Measurements from ENCODE around the gene STAT3. TPM values are rescaled to one million over a fixed set of nuclear protein-coding genes. Genes with fewer than 3 reads are reported as not detected.

The STAT3 gene
- 100 to 1,000 TPM; 346 to 380 TPM for total RNA-seq

GRCh38 chr17:42388381-42389134, at the start of gene STAT3:
Gene STAT3 (minus strand): TSS chr17:42388442. CDS start chr17:42348516, 39,926 bp downstream.
- DNase-seq (peak; percentile 100), ATAC-seq (replicated peaks in 1 of 2) (peak; percentile 86 to 87)
- Mint-ChIP-seq H3K4me1 (ENCODE audit: low read depth) (peaks cover 71% of the 10 kb centered on the region), H3K9me3 (no peaks in the 10 kb centered on the region), H3K4me3 (peak within 1 kb of the TSS; percentile 97 to 98), H3K27ac (peak within 1 kb of the TSS; percentile 100), H3K36me3 (ENCODE audit: insufficient read depth in 2 of 2) (peaks cover 16 to 20% of the 10 kb centered on the region in 2 donors), H3K27me3 (ENCODE audit: low read depth) (no peaks in the 10 kb centered on the region)

- Mint-ChIP-seq H3K27ac (no peak overlapping the region), H3K27me3 (ENCODE audit: low read depth) (peaks cover 16% of the 10 kb centered on the region), H3K4me3 (no peak overlapping the region), H3K9me3 (no peaks in the 10 kb centered on the region), H3K36me3 (ENCODE audit: insufficient read depth in 2 of 2) (no peaks in the 10 kb centered on the region), H3K4me1 (ENCODE audit: low read depth) (peaks cover 2% of the 10 kb centered on the region)
- ATAC-seq (replicated peaks in 1 of 2): no peak
- DNase-seq: no peak
Observed at GRCh38 chr17:42436391-42436790, 48.1 kb upstream of the STAT3 start.

GRCh38 chr17:42431758-42432161, 43.5 kb upstream of the STAT3 start:
- H3K9me3 Mint-ChIP-seq: no peaks in the 10 kb centered on the region
- no peak for DNase-seq
- H3K4me1 Mint-ChIP-seq (ENCODE audit: low read depth): no peaks in the 10 kb centered on the region
- H3K27me3 Mint-ChIP-seq (ENCODE audit: low read depth): peaks cover 40% of the 10 kb centered on the region
- H3K36me3 Mint-ChIP-seq (ENCODE audit: insufficient read depth in 2 of 2): no peaks in the 10 kb centered on the region
- H3K4me3 Mint-ChIP-seq: no peak overlapping the region
- H3K27ac Mint-ChIP-seq: no peak overlapping the region
- no peak for ATAC-seq (replicated peaks in 1 of 2)

- H3K4me3 Mint-ChIP-seq: no peak overlapping the region
- ATAC-seq (replicated peaks in 1 of 2) (no peak), DNase-seq (no peak)
- H3K36me3 Mint-ChIP-seq (ENCODE audit: insufficient read depth in 2 of 2): no peaks in the 10 kb centered on the region
- H3K27ac Mint-ChIP-seq: no peak overlapping the region
- peaks cover 43% of the 10 kb centered on the region for H3K27me3 Mint-ChIP-seq (ENCODE audit: low read depth)
- H3K4me1 Mint-ChIP-seq (ENCODE audit: low read depth): no peaks in the 10 kb centered on the region
- H3K9me3 Mint-ChIP-seq: no peaks in the 10 kb centered on the region
Observed at GRCh38 chr17:42429726-42430447, 41.6 kb upstream of the STAT3 start.

- H3K27me3 Mint-ChIP-seq (ENCODE audit: low read depth): peaks cover 43% of the 10 kb centered on the region
- peak in 1 of 2 donors; percentile 45 for DNase-seq
- H3K9me3 Mint-ChIP-seq: no peaks in the 10 kb centered on the region
- H3K36me3 Mint-ChIP-seq (ENCODE audit: insufficient read depth in 2 of 2): no peaks in the 10 kb centered on the region
- no peaks in the 10 kb centered on the region for H3K4me1 Mint-ChIP-seq (ENCODE audit: low read depth)
- peak; percentile 32 to 59 for ATAC-seq (replicated peaks in 1 of 2)
- H3K4me3 Mint-ChIP-seq: no peak overlapping the region
- H3K27ac Mint-ChIP-seq: no peak overlapping the region
Observed at GRCh38 chr17:42428141-42428944, 40.1 kb upstream of the STAT3 start.

GRCh38 chr17:42424991-42425610, 36.9 kb upstream of the STAT3 start:
- no peak overlapping the region for H3K4me3 Mint-ChIP-seq
- H3K27me3 Mint-ChIP-seq (ENCODE audit: low read depth): peaks cover 52% of the 10 kb centered on the region
- no peaks in the 10 kb centered on the region for H3K9me3 Mint-ChIP-seq
- H3K36me3 Mint-ChIP-seq (ENCODE audit: insufficient read depth in 2 of 2): no peaks in the 10 kb centered on the region
- no peak overlapping the region for H3K27ac Mint-ChIP-seq
- no peak for ATAC-seq (replicated peaks in 1 of 2)
- peaks cover 22% of the 10 kb centered on the region for H3K4me1 Mint-ChIP-seq (ENCODE audit: low read depth)
- no peak for DNase-seq

GRCh38 chr17:42423766-42424165, 35.5 kb upstream of the STAT3 start:
- H3K9me3 Mint-ChIP-seq: no peaks in the 10 kb centered on the region
- no peak for ATAC-seq (replicated peaks in 1 of 2)
- no peaks in the 10 kb centered on the region for H3K36me3 Mint-ChIP-seq (ENCODE audit: insufficient read depth in 2 of 2)
- DNase-seq: no peak
- H3K27ac Mint-ChIP-seq: no peak overlapping the region
- H3K4me3 Mint-ChIP-seq: peak overlapping the region in 1 of 2 donors; percentile 91
- peaks cover 46% of the 10 kb centered on the region for H3K27me3 Mint-ChIP-seq (ENCODE audit: low read depth)
- H3K4me1 Mint-ChIP-seq (ENCODE audit: low read depth): peaks cover 31% of the 10 kb centered on the region

GRCh38 chr17:42422958-42423712, 34.9 kb upstream of the STAT3 start, which contains the start of gene CAVIN1:
Gene CAVIN1 (minus strand): TSS chr17:42423256. CDS start chr17:42423097, 159 bp downstream.
- Mint-ChIP-seq H3K27me3 (ENCODE audit: low read depth) (peaks cover 40% of the 10 kb centered on the region), H3K9me3 (no peaks in the 10 kb centered on the region), H3K36me3 (ENCODE audit: insufficient read depth in 2 of 2) (no peaks in the 10 kb centered on the region), H3K4me3 (peak within 1 kb of the TSS; percentile 82 to 91), H3K4me1 (ENCODE audit: low read depth) (peaks cover 31% of the 10 kb centered on the region), H3K27ac (no peak within 1 kb of the TSS)
- ATAC-seq (replicated peaks in 1 of 2) (peak; percentile 44 to 51), DNase-seq (peak; percentile 50 to 52)

- Mint-ChIP-seq H3K4me3 (peak overlapping the region; percentile 82 to 91), H3K36me3 (ENCODE audit: insufficient read depth in 2 of 2) (no peaks in the 10 kb centered on the region), H3K4me1 (ENCODE audit: low read depth) (peaks cover 31% of the 10 kb centered on the region), H3K9me3 (no peaks in the 10 kb centered on the region), H3K27me3 (ENCODE audit: low read depth) (peaks cover 38% of the 10 kb centered on the region), H3K27ac (no peak overlapping the region)
- ATAC-seq (replicated peaks in 1 of 2) (peak; percentile 69 to 74), DNase-seq (peak; percentile 49 to 51)
Observed at GRCh38 chr17:42422412-42422957, 34.2 kb upstream of the STAT3 start.

GRCh38 chr17:42421507-42422338, 33.5 kb upstream of the STAT3 start:
- Mint-ChIP-seq H3K27ac (no peak overlapping the region), H3K4me1 (ENCODE audit: low read depth) (peaks cover 31% of the 10 kb centered on the region), H3K9me3 (no peaks in the 10 kb centered on the region), H3K36me3 (ENCODE audit: insufficient read depth in 2 of 2) (no peaks in the 10 kb centered on the region), H3K27me3 (ENCODE audit: low read depth) (peaks cover 38% of the 10 kb centered on the region), H3K4me3 (peak overlapping the region; percentile 79 to 91)
- peak; percentile 28 to 36 for DNase-seq
- ATAC-seq (replicated peaks in 1 of 2): peak; percentile 61 to 63

GRCh38 chr17:42421136-42421506, 32.9 kb upstream of the STAT3 start:
- DNase-seq: no peak
- H3K4me3 Mint-ChIP-seq: peak overlapping the region; percentile 78 to 79
- H3K9me3 Mint-ChIP-seq: no peaks in the 10 kb centered on the region
- peaks cover 31% of the 10 kb centered on the region for H3K4me1 Mint-ChIP-seq (ENCODE audit: low read depth)
- ATAC-seq (replicated peaks in 1 of 2): no peak
- no peak overlapping the region for H3K27ac Mint-ChIP-seq
- H3K27me3 Mint-ChIP-seq (ENCODE audit: low read depth): peaks cover 38% of the 10 kb centered on the region
- H3K36me3 Mint-ChIP-seq (ENCODE audit: insufficient read depth in 2 of 2): no peaks in the 10 kb centered on the region
